ENCODE results near the gene TMEM147.
A peak's percentile ranks its signal among the peaks of the same experiment; 100 is the strongest.

The TMEM147 gene

DNA sequence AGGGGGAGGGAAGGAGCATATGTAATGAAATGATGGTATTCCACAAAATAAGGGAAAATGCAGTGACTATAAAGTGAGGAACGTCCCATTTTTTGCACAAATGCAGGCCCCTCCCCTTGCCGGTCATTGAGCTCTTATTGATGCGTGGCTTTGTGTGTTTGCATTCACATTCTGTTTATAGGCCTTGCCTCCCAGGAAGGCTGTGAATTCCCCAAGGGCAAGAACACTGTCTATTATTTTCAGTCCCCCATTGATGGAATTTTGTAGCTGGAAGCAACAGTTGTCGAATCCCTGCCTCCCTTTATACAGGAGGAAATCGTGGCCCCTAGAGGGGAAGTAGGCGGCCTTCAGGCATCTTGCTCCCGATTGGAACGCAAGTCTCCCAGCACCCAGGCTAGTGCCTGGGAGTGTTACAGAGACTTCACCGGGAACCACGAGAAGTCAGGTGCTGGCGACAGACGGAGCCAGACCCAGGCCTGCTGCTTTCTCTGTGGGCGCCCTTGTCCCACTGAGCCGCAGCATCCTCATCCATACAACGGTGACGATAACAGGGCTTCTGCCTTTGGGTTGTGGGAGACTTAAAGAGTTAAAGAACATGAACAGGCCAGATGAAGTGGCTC, 24.2 kb upstream of the TMEM147 start:
- no peak for DNase-seq

DNA sequence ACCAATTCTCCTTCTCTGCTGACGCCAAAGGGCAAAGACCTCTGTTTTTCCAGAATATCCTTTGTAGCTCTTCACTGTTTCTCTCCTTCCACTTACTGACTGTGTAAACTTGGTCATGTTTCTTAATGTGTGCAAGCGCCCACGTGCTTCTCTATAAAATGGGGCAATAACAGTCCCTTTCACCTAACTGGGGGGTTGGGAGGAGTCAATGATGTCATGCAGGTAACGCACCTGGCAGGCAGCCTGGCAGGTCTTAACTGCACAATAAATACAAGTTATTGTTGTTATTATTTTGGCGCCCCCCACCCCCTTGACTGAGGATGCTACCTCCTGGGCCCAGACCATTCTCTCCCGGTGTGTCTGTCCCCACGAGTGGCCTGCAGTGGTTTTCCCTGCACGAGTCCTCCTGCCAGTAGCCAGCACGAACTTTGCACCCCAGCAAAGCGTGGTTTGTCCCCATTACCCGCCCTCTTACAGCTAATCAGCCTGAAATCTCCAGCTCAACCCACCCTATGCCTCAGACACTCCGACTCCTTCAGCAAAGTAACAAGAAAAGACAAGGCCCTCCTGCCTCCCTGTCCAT, 22.6 kb upstream of the TMEM147 start:
- DNase-seq = no peak

DNA sequence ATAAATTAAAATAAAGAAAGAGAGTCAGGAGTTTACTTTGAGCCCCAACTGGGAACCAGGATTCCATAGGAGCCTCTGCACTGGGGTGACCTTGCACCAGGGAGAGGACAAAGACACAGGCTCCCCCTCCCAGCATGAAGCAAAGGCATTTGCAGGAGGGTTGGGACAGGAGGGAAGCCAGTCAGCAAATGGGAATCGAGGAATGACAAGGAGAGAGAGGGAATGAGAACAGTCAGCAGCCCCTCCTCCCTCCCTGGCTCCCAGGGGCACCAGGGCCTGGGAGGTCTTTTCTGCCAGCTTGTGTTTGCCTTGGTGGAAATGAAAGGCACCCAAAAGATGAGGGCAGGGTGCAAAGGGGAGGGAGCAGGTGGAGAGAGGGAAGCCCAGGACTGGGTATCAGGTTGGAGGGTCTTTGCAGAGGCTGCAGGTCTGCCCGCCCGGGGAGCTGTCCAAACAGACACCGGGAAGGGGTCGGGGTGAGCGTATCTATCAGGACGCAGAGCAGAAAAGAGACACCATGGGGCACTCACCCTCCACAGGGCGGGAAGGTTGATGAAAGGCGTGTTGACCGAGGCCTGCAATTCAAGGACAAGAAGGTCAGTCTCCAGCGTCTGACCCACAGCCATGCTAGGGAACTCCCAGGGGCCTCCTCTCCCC, 21.1 kb upstream of the TMEM147 start:
- no peak for DNase-seq

DNA sequence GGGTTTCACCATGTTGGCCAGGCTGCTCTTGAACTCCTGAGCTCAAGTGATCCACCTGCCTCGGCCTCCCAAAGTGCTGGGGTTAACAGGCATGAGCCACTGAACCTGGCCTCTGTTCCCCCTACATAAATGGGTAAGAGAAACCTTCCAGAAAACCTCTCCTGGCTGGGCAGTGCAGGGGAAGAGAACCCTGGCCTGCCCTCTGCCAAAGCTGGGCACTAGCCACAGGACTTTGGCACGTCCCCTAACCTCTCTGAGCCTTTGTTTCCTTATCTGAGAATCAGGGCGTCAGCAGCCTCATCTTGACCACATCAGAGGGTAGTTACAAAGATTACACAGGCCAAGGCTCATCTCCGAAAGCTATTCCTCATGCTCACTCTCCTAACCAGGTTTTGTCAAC, 19.6 kb upstream of the TMEM147 start:
- no peak for DNase-seq

DNA sequence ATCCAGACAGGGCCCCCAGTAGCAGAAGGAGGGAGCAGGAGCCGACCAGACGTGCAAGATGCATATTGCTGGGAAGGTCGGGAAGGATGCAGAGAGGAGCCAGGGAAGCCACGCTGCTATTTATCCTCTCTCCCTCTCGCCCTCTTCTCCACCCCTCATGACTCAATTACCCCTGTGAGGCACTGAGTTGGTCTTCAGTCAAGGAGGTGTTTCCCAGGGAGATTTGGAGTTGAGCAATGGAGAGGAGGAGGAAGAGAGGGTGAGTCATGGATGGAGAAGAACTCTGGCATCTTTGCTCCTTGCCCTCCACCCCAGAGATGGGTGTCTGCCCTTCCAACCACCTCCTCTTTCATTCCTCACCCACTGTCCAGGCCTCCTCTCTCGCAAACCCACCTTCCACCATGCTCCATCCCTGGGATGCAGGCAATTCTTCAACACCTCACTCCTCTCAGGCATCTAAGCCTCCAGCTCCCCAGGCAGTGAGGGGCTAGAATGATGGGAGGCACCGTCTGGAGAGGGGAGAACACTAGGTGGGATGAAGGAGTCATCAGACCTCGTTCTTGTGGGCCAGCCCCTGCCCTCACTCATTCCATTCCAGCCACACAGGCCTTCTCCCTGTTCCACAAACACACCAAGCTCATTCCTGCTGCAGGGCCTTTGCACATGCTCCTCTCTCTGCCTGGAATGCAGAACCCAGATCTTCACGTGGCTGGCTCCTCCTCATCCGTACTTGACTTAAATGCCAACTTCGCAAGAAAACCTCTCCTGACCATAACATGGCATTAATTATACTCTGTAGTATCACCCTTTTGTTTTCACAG, 17.0 kb upstream of the TMEM147 start, which contains the start of gene SBSN:
Gene SBSN, minus strand, starts transcription at position 94 of the 821 bp plus-strand sequence. Its CDS starts 30 bp downstream, at position 64.
- DNase-seq = no peak

DNA sequence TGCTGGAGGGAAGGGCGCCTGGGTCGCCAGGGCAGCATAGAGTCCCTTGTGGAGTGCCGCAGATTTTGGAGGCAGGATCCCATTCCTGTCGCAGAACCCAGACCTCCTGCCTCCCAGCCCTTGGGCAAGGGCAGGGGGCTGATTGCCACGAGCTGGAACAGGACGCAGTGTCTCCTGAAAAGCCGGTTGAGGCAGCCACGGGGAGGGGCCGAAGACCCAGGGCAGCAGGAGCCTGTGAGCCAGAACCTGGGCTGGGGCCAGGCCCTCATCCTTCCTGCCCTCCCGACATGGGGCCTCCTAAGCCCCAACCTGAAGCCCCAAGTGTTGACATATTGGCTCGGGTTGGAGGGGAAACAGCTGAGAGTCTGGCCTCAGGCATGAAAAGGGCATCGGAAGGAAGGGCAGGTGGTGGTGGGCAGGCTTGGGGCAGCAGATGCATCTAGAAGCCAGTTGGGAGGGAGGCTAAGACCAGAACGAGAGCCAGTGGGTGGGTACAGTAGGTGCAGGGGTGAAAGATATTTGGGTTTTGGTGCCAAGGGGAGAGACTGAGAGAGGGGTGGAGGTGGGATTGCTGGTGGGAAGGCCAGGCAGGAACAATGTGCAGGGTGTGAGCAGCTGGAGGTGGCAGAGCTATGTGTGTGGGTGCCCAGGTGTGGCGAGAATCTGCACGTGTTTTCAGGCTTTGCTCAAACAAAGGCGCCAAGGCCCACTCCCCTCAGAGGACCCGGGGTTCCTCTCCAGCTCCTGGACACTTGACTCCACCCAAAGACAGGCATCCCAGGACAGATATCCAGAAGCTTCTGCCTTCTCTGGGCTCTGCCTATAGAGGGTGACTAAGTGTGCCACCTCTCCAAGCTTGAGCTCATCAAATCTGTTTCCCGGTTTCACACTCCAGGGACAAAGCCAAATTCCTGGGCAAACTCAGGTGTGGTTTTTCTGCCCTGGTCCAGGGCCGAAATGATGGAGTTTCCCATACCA, 15.9 kb upstream of the TMEM147 start:
- DNase-seq = no peak

DNA sequence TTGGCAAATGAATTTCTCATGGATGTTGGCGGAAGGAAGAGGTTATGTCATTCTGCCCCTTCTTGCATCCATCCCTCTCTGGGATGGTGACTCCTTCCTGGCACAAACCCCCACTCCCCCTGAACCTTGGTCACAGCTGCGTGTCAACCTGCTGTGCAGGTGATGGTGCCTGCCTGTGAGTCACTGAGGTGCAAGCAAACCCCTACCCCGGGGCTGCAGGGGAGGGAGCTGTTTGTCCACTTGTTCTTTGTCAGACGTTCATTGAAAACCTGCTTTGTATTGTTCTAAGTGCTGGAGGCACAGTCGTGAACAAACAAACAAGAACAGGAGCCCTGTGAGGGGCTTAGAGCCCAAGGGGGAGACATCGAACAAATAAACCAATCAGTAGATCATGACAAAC, 14.1 kb upstream of the TMEM147 start:
- no peak for DNase-seq

DNA sequence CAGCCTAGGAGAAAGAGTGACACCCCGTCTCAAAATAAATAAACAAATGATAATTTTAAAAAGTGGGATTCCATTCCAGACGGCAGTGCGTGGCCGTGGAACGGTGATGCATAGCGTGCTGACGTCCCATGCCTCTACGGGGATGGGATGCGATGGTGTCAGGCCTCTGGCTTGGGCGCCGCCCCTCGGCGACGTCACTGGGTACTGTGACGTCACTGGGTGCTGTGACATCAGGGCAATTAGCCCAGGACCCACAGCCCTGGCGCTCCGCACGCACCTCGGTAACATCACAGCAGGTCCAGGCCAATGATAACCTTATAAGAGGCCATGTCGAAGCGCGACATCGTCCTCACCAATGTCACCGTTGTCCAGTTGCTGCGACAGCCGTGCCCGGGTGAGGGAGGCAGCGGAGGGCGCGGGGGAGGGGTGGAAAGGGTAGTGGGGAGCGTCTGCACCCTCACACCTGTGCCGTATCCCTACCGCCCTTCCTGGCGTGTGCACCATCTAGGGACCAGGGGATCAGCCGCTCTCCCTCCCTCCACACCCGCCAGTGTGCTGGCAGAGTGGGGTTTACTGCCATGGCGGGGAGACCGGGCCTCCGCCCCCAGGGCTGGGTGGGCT, 12.1 kb upstream of the TMEM147 start, which contains the start of gene GAPDHS:
Gene GAPDHS, plus strand, starts transcription at position 256 of the 621 bp plus-strand sequence. Its CDS starts 72 bp downstream, at position 328.
- no peak for DNase-seq

DNA sequence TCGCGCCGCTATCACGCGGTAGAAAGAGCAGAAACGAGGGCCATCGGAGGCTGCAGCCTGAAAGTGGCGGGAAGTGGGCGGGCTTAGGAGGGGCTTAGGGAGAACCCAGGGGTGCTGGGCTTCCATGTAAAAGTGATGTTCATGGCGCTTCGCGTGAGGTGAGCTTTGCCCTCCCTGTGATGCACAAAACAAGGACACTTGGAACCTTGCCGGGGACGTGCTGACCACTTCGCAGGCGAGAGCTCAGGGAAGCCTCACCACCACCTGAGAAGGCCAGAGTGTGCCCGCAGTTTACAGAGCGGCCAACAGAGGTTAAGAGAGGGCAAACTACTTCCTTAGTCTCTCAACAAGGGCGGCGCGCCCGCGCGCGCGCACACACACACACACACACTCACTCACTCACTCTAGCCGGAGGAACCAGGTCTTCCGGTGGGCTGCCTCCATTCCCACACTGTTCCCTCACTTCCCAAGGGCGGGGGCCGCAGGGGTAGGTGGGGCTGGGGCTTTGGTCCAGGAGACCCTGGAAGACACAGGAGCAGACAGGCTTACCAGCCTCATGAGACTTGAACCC, 11.5 kb upstream of the TMEM147 start:
- no peak for DNase-seq

DNA sequence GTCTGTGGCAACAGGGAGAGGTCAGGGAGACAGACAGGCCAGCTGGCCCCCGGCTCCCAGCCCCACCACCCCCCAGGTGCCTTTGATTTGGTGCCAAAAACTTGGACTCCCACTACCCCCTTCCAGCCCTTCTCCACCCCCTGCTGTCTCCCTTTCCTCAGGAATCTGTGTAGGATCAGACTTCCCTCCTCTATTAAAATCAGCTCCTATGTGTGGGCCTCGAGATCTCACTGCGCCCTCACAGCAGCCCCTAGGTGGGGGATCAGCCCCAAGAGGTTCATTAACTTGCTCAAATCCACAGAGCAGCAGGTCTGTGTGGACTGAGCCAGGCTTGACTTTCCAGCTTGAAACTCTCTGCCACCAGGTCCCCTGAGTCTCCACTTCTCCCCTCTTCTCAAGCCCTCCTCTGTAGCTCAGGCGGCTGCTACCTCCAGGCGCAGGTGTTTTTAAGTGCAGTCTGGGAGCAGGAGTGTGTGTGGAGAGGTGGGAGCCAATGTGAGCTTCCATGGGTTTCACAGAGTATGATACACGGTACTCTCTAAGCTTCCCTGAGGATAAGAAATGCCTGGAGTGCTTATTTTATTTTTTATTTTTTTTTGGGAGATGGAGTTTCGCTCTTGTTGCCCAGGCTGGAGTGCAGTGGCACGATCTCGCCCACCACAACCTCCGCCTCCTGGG, 10.5 kb upstream of the TMEM147 start:
- peak; percentile 15 for DNase-seq

DNA sequence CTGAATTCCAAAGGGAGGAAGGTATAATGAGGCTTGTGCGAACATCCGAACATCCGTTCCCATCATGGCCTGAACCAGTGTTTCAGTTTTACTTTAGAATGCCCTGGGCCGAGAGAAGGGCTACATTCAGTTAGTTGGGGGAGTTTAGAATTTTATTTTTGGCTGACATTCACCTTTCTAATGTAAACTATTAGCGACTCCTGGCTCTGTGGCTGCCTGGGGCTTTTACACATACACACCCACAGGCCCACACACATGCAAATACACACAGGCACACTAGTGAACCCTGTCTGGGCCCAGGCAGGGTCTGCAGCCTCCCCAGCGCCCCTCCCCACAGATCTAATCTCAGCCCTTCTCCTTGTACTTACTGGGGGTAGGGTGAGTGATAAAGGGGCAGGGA, 6.1 kb upstream of the TMEM147 start:
- DNase-seq = no peak

DNA sequence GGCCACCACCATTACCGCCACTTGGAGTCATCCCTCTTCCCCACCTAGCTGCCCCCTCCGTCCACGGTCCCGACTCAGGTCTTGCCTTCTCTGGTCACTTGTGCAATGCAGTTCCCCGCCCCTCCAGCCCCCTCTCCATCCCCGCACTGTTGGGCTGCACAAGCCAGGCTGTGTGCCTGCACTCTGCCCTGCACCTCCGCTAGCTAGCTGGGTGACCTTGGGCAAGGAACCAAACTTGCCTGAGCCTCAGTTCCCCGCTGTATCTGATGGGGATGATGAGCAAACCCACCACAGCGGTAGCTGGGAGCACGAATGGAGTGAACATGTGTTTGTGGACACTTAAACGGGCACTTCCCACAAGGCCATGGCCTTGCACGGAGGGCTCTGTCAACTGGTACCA, 5.6 kb upstream of the TMEM147 start:
- DNase-seq = no peak

DNA sequence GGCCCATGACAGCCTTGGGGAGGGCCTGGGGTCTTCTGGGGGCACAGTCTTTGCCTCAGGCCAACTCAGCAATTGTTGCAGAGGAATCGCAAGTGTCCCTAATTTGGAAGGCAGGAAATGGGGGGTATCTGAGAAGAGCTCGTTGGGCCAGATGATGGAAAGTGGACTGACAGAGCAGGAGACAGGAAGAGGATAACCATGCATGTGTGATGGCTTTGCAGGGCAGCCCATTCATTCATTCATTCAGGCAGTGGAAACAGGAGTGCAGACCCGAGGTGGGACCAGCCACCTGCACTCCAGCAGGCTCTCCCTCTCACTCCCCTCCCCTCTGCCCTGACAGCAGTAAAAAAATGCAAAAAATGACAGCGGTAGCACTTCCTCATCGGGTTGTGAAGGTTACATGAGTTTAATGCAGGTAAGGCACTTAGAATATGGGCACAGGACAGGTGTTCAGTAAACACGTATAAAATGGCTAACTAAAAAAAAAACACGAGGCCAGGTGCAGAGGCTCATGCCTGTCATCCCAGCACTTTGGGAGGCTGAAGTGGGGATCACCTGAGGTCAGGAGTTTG, 5.0 kb upstream of the TMEM147 start:
- no peak for DNase-seq

DNA sequence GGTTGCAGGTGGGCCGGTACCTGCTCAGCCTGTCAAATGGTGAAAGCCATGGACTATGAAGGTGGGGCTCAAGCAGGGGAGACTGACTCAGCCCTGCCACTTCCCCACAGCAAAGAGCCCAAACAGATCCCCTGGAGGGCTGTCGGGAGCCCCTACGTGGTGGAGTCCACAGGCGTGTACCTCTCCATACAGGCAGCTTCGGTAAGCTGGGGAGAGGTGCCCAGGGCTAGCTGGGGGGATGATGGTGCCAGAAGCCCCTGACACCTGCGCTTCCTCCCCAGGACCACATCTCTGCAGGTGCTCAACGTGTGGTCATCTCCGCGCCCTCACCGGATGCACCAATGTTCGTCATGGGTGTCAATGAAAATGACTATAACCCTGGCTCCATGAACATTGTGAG, 3.2 kb upstream of the TMEM147 start:
- DNase-seq = no peak

DNA sequence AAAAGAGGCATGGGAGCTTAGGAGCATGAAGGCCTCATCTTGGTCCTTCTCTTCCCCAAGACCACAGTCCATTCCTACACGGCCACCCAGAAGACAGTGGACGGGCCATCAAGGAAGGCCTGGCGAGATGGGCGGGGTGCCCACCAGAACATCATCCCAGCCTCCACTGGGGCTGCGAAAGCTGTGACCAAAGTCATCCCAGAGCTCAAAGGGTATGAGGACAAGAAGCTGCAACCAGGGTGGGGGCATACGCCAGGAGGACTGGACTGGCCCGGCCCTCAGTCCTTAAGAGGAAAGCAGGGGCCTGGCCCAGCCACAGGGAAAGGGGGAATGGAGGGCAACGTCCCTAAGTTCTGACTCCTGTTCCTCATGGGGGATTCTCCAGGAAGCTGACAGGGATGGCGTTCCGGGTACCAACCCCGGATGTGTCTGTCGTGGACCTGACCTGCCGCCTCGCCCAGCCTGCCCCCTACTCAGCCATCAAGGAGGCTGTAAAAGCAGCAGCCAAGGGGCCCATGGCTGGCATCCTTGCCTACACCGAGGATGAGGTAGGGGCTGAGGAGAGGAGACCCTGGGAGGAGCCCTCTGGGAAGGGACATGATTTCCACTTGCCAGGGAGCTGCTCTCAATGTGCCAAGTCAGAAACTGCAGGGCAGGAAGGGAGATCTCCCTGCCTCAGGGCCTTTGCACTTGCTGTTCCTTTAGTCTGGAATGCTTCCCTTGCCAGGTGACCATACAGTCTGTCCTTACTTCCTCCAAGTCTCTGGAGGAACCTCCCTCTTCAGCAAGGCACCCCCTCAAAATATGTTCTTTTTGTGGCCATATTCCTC, 1.9 kb upstream of the TMEM147 start:
- no peak for DNase-seq

DNA sequence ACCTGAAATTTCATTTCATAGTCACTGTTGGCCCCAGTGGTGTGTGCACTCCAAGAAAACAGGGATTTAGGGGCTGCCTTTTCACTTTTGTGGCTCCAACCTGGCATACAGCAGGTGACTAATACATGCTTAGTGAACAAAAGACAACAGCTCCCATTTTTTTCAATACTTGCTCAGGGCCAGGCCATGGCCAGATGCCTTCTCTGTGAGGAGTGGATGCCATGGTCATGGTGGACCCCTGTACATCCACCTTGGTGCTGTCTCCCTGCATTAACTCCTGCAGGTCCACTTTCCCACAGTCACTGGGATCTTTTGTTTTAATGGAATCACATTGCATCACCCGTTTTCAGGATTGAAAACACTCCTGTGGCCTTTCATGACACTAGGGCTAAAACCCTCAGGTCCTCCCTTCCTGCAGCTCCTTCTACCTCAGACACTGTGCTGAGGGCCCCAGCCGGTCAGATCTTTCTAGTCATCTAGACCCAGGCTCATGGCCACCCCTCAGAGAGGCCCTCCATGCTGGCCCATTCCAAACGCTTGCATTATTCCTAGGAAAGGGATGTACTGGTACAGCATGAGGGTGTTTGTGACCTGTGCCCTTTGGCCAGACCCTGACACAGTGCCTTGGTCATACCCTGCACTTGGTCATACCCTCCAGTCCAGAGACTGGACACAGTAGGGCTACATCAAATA, 1.2 kb upstream of the TMEM147 start:
- no peak for DNase-seq

DNA sequence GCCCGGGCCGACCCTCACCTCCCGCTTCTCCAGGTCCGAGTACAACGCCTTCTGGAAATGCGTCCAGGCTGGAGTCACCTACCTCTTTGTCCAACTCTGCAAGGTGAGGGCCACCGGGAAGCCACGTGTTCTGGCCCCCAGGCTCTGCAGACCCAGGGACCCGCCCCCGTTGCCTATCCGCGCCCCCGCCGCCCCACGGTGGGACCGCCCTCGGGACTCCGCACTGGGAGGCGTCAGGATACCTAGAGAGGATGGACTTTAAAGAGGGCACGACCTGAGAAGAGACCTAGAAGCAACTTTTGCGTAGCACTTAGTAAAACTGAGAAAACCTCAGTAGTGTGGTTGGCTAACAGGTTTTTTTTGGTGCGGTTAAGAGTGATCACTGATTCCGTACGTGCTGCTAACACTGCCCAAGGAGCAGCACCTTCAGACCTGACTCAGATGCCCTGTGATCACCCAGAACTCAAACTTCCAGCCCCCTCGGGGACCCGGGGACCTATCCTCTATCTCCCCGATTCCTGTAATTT, 492 bp downstream of the TMEM147 start:
- no peak for DNase-seq

DNA sequence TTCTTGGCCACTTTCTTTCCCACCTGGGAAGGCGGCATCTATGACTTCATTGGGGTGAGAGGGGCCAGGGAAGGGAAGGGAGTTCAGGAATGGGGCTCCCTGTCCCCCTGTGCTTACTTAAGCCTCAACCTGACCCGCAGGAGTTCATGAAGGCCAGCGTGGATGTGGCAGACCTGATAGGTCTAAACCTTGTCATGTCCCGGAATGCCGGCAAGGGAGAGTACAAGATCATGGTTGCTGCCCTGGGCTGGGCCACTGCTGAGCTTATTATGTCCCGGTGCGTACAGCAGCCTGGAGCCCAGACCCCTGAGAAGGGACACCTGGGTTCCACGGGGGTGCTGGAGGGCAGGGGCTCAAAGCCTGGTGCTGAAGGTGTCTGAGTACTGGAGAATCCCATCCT, 1.1 kb downstream of the TMEM147 start:
- DNase-seq = no peak
